ENCODE results near the gene CNDP1.

The CNDP1 gene

DNA sequence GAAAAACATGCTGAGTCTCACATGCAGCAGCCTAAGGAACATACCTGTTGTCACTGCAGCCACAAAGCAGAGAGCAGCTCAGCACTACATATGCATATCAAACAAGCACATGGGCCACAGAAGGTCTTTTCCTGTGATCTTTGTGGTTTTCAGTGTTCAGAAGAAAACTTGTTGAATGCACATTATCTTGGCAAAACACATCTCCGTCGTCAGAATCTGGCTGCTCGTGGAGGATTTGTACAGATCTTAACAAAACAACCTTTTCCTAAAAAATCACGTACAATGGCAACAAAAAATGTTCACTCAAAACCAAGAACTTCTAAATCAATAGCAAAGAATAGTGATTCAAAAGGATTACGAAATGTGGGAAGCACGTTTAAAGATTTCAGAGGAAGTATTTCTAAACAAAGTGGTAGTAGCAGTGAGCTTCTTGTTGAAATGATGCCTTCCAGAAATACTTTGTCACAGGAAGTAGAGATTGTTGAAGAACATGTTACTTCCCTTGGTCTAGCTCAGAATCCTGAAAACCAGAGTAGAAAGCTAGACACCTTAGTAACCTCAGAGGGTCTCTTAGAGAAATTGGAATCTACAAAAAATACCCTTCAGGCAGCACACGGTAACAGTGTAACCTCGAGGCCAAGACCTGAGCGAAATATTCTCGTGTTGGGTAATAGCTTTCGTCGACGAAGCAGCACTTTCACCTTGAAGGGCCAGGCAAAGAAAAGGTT, 97.5 kb downstream of the CNDP1 start:
- Histone ChIP-seq H3K4me1 (no peaks in the 10 kb centered on the region), H3K36me3 (peaks cover 32 to 40% (median 32%) of the 10 kb centered on the region in 3 donors), H3K9me3 (no peaks in the 10 kb centered on the region), H3K4me3 (no peak overlapping the region), H3K27me3 (no peaks in the 10 kb centered on the region), H3K27ac (no peak overlapping the region)
- DNase-seq = no peak
- intact Hi-C loops (cut with DNase I; ENCODE audit: low total_unique reads) = no loop called here
- TF ChIP-seq, protein P1, sequence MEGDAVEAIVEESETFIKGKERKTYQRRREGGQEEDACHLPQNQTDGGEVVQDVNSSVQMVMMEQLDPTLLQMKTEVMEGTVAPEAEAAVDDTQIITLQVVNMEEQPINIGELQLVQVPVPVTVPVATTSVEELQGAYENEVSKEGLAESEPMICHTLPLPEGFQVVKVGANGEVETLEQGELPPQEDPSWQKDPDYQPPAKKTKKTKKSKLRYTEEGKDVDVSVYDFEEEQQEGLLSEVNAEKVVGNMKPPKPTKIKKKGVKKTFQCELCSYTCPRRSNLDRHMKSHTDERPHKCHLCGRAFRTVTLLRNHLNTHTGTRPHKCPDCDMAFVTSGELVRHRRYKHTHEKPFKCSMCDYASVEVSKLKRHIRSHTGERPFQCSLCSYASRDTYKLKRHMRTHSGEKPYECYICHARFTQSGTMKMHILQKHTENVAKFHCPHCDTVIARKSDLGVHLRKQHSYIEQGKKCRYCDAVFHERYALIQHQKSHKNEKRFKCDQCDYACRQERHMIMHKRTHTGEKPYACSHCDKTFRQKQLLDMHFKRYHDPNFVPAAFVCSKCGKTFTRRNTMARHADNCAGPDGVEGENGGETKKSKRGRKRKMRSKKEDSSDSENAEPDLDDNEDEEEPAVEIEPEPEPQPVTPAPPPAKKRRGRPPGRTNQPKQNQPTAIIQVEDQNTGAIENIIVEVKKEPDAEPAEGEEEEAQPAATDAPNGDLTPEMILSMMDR (IDR thresholded peaks at IDR 0.05) = no peak

DNA sequence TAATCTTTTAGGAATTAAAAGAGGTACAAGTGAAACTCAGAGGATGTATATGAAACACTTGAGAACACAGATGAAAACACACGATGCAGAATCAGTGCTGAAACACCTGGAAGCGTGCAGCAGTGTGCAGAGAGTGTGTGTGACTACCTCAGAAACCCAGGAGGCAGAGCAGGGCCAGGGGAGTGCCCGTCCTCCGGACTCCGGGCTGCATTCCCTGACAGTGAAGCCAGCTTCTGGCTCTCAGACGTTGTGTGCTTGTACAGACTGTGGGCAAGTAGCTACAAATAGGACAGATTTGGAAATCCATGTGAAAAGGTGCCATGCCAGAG, 98.0 kb downstream of the CNDP1 start:
- no peak overlapping the region for H3K4me3 ChIP-seq
- no peak overlapping the region for H3K27ac ChIP-seq
- peaks cover 32 to 40% (median 32%) of the 10 kb centered on the region in 3 donors for H3K36me3 ChIP-seq
- DNase-seq = no peak
- TF ChIP-seq, protein P1 (IDR thresholded peaks at IDR 0.05) = no peak
- no peaks in the 10 kb centered on the region for H3K9me3 ChIP-seq
- no peaks in the 10 kb centered on the region for H3K4me1 ChIP-seq
- H3K27me3 ChIP-seq = no peaks in the 10 kb centered on the region
- intact Hi-C loops (cut with DNase I; ENCODE audit: low total_unique reads) = no loop called here

DNA sequence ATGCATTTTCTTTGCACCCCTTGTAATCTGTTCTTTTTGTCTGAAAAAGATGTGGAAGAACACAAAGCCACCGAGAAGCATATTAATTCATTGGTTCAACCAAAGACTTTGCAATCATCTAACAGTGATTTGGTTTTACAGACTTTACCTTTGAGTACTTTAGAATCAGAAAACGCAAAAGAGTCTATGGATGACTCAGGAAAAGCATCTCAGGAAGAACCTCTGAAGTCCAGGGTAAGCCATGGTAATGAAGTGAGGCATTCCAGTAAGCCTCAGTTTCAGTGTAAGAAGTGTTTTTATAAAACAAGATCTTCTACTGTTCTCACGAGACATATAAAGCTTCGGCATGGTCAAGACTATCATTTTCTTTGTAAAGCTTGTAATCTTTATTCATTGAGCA, 98.6 kb downstream of the CNDP1 start:
- intact Hi-C loops (cut with DNase I; ENCODE audit: low total_unique reads) = no loop called here
- H3K4me3 ChIP-seq = no peak overlapping the region
- no peaks in the 10 kb centered on the region for H3K9me3 ChIP-seq
- no peak overlapping the region for H3K27ac ChIP-seq
- no peaks in the 10 kb centered on the region for H3K27me3 ChIP-seq
- H3K36me3 ChIP-seq = peaks cover 32 to 40% (median 32%) of the 10 kb centered on the region in 3 donors
- H3K4me1 ChIP-seq = no peaks in the 10 kb centered on the region
- TF ChIP-seq, protein P1 (IDR thresholded peaks at IDR 0.05) = no peak
- DNase-seq = no peak

DNA sequence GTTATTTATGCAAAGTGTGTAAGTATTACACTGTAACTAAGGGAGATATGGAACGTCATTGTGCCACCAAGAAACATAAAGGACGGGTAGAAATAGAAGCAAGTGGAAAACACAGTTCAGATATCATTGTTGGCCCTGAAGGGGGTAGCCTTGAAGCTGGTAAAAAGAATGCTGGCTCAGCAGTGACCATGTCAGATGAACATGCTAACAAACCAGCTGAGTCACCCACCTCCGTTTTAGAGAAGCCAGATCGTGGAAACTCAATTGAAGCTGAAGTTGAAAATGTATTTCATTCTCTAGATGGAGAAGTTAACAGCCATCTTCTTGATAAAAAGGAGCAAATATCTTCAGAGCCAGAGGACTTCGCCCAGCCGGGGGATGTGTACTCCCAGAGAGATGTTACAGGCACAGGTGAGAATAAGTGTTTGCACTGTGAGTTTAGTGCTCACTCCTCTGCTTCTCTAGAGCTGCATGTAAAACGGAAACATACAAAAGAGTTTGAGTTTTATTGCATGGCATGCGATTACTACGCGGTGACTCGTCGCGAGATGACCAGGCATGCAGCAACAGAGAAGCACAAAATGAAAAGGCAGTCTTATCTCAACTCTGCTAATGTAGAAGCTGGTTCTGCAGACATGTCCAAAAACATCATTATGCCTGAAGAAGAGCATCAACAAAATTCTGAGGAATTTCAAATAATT, 99.5 kb downstream of the CNDP1 start:
- Histone ChIP-seq H3K27me3 (no peaks in the 10 kb centered on the region), H3K36me3 (peaks cover 32 to 36% (median 32%) of the 10 kb centered on the region in 3 donors), H3K4me3 (no peak overlapping the region), H3K4me1 (no peaks in the 10 kb centered on the region), H3K9me3 (no peaks in the 10 kb centered on the region), H3K27ac (no peak overlapping the region)
- TF ChIP-seq, protein P1 (IDR thresholded peaks at IDR 0.05) = no peak
- intact Hi-C loops (cut with DNase I; ENCODE audit: low total_unique reads) = no loop called here
- DNase-seq = no peak

DNA sequence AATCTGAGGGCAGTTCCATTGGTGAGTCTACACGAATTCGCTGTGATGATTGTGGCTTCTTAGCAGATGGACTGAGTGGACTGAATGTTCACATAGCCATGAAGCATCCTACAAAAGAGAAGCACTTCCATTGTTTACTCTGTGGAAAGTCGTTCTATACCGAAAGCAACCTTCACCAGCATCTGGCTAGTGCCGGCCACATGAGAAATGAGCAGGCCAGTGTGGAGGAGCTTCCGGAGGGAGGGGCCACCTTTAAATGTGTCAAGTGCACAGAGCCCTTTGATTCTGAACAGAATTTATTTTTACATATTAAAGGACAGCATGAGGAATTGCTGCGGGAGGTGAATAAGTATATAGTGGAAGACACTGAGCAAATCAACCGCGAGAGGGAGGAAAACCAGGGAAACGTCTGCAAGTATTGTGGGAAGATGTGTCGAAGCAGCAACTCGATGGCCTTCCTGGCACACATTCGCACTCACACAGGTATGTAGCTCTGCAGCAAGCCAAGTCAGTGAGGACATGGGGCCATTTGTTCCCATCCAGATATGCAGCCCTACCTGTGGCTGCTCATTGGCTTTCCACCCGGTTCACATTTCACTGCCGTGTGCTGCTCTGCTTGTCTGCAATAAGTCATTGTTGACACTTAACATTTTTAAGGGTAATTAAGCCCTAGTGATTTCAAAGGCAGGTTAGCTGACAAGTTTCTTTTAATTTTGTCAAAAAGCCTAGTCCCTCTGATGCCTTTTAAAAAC, 101.1 kb downstream of the CNDP1 start:
- Histone ChIP-seq H3K27me3 (no peaks in the 10 kb centered on the region), H3K4me3 (no peak overlapping the region), H3K36me3 (peaks cover 32 to 36% (median 32%) of the 10 kb centered on the region in 3 donors), H3K4me1 (no peaks in the 10 kb centered on the region), H3K27ac (no peak overlapping the region), H3K9me3 (no peaks in the 10 kb centered on the region)
- intact Hi-C loops (cut with DNase I; ENCODE audit: low total_unique reads) = no loop called here
- DNase-seq = no peak
- TF ChIP-seq, protein P1 (IDR thresholded peaks at IDR 0.05) = no peak

Data from tibial artery (tissue), 4 donors.